Measurements from ENCODE around the gene IL17RB.

GRCh38 chr3:53843195-53844177 is 2.9 kb upstream of the IL17RB start:
- no peak for TF ChIP-seq POLR2A (IDR thresholded peaks at IDR 0.05; ENCODE audit: low read depth, low read length)
- no peak for TF ChIP-seq POLR2AphosphoS5 (IDR thresholded peaks at IDR 0.05; ENCODE audit: low read depth, low read length)
